Brain pericyte (primary cell): ENCODE measurements around the gene CCDC27.

Source experiments
- DNase-seq: peaks from one replicate; pipeline ENCODE4 v3.0.0-alpha.2; 2012; ENCODE audit warnings: low read depth, low spot score

CCDC27 gene

GRCh38 chr1:3753656-3754454 is 1.6 kb downstream of the CCDC27 start:
- no peak for DNase-seq

GRCh38 chr1:3756394-3756793 is 4.1 kb downstream of the CCDC27 start:
- DNase-seq = no peak

DNA sequence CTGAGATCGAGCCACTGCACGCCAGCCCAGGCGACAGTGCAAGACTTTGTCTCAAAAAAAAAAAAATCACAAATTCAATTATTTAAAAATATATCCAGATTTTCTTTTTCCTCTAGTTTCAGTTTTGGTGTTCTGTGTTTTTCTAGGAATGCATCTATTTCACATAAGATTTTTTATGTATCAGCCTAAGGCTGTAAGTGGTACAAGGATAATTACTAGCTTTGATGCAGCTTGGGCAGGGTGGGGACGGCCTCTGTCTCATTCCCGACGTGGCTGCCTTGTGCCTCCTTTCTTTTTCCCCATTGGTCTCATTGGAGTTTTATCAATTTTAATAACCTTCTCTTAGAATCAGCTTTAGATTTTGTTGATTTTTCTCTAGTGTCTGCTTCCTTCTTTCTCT is 6.9 kb downstream of the CCDC27 start:
- no peak for DNase-seq

DNA sequence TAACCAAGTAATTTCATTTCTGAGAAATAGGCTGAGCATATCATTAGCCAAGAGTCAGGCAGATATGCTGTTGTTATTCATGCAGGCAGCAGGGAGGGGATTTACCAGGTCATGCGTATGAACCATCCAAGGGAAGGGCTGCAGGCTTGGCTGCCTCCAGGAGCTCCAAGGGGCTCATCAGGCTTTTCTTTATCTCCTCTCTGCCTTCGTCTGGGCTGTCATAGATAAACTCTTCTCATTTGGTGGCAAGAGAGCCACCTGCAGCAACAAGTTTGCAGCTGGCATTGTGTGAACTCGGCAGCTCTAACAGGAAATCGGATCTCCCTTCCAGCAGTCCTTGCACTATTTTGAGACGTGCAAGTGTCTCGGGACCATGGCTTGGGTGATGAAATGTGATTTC is 7.5 kb downstream of the CCDC27 start:
- DNase-seq = no peak

GRCh38 chr1:3761296-3762010 is 9.2 kb downstream of the CCDC27 start:
- no peak for DNase-seq

DNA sequence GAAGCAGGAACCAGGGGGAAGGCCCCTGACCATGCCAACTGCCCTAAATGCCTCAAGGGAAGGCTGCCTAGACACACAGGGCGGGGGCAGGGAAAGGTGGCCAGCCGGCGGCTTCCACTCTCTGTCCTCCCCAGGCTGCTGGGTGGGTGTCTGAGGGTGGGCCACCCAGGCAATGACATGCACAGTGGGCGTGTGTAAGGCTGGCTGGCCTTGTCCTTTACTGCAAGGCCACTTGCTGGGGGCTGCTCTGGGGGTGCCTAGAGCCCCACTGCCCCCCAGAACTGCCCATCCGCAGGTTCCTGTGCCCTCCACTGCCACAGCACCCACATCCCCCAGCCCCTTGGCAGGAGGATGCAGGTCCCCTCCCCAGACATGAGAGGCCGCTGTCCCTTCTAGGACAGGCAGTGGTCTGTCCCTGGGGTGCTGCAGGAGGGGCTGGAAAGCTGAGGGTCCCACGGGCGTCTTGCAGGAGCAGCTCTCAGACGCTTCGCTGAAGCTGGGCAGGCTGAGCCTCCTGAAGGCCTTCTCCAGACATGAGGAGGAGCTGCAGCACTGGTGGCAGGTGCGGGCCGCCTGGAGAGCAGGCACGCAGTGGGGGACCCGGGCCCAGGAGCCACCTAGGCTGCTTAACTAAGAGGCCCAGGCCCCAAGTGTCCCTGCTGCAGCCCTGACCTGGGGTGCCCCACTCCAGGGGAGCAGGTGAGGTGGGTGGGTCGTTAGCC is 10.1 kb downstream of the CCDC27 start:
- no peak for DNase-seq

- no peak for DNase-seq
Observed at GRCh38 chr1:3762873-3763228, 10.6 kb downstream of the CCDC27 start.

- DNase-seq = no peak
Observed at GRCh38 chr1:3763351-3764125, 11.3 kb downstream of the CCDC27 start.

DNA sequence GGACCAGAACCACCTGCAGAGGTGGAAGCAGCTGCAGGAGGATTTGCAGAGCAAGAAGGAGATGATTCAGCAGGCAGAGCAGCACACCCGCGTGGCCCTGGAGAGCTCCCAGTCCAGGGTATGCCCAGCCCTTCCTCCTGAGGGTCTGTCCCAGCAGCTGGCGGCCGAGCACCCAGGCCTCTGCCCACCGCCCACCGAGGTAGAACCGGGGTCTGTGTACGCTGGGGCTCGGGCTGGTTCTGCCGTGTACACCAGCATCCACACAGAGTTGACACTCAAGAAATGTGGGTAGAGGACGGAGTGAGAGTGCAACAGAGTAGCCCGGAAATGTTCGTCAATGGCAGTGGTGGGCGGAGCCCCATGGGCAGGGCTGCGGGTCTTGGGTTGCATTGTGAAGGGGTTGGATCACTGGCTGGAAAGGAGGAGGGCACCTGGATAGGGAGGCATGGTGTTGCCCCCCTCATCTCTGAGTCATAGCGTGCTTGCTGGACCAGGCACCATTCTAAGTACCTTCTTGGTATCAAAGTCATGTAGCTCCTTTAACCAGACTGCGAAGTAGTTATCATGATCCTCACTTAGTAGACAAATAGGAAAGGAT is 15.2 kb downstream of the CCDC27 start:
- no peak for DNase-seq

DNA sequence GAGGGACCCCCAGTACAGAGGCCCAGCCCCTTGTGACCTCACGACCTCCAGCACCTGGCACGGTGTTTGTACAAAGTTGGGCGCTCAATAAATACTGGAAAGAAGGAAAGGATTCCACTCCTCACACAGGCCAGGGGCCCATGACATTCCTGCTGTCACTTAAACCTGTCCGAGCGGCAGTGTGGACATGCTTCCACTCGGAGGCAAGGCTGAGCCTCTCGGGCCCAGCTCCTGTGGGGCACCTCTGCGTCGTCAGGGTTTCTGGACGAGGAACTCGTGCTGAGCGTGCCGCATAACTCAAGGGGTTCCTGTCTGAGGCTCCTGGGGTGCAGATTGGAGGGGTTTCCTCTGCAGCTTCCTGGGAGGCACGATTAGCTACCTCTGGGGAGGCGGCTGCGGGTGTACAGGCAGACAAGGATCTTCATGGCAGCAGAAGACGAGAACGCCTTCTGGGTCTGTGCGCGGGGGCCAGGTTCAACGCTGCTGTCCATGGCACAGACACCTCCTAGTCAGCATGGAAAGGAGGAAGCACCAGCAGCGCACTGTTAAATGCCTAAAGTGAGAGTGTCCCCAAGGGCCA is 16.7 kb downstream of the CCDC27 start:
- no peak for DNase-seq

- no peak for DNase-seq
Observed at GRCh38 chr1:3770047-3770765, 18.0 kb downstream of the CCDC27 start.

DNA sequence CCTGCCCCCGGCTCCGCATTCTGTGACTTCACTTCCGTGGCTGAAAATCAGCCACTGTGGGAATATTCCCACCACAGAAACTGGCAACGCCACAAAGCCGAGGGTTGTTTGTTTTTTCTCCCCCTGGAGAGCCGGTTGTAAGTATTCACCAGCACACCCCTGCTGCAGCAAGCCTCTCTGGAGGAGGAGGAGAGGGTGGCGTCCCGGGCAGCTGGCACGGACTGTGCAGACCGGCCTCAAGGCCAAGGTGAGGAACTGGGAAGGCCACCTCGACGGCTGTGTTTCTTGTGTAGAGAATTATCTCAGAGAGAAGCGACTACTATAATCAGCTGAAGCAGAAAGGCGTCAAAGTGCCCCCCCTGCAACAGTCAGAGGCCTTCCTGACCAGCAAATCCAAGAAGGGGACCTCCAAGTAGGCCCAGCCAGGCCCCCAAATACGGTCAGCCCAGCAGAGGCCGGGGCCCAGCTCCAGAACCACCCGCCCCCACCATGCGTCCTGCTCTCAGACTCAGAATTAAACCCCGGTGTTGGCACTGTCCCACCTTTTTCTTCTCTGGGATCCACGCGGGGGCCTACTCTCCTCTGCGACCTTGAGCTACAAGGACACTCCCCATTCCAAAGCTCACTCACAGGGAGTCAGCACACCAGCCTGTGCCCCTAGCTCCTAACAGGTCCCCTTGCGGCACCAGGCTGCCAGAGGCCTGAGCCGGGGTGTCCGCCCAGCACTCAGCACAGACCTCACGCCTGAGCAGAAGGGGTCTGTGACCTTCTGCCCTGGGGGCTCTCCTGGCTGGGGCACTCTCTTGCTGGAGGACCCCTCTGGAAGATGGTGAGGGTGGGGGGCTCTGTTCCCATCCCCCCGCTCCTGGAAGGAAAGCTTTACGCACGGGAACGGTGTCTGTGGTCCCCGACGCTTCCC is 19.1 kb downstream of the CCDC27 start:
- DNase-seq = no peak

DNA sequence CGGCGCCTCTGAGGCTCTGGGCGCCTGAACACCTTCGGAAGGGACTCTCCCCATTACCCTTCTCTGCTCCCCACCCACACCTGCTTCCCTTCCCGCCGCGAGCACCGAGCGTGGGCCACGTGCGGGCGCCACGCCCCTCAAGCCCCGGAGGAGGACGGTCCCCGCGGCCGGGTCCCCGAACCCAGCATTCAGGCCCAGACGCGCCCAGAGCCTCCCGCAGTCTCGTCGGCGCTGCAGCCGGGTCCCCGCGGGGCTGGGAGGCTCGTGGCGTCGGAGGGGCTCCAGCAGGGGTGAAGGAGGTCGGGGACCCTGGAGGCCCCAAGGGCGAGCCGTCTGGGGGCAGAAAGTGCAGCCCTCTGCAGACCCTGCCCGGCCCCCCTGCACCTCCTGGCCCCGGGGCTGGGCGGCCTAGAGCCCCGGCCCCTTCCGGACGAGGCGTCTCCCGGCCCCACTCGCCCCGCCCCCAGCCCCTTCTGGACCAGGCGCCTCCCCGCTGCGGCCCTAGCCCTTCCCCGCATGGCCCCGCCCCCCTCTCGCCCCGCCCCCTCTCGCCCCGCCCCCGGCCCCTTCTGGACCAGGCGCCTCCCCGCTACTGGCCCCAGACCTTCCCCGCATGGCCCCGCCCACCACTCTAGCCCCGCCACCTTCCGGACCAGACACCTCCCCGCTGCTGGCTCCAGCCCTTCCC is 19.9 kb downstream of the CCDC27 start:
- no peak for DNase-seq

DNA sequence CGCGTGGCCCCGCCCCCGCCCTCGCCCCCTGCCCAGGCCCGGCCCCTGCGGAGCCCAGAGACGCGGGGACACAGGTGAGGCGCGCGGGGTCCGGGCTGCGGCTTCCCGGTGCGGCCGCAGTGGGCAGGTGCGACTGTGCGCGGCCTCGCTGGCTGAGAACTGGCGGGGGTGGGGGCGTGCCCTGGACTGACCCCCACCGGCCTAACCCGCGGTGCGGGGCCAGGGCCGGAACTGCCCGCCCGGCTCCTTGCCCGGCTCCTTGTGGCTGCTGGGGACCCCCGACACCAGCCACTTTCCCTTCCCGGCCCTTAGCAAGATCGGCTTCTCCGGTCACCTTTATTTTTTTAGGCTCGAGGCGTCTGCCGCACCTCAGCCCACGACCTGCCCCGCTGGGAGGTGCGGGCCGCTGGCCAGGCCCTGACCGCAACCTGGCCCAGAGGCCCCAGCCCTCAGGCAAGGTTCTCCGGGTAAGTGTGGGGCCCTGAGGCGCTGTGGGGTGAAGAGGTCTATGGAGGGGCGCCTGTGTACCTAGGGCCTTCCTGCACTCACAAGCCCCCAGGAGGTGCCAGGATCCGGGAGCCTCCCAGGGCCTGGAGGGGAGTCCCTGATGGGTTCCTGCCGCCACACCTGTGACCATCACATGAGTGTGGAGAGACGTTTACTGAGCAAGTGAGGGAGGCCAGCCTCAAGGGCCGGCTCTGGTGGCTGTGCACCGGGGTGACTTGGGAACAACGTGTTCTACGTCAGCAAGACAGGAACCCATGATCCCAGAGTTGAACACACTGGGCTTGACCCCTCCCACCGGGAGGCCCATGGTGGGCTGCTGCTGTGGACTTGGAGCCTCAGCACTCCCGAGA is 20.7 kb downstream of the CCDC27 start, which contains the start of gene SMIM1:
SMIM1 (plus strand) TSS at position 35 of the 857 bp plus-strand sequence. CDS start 2,625 bp downstream, outside the sequence.
- DNase-seq = no peak

GRCh38 chr1:3773572-3774275 is 21.5 kb downstream of the CCDC27 start:
- no peak for DNase-seq

- DNase-seq = no peak
Observed at GRCh38 chr1:3774276-3774945, 22.2 kb downstream of the CCDC27 start.
